ENCODE measurements around the gene CARM1. TPM values are rescaled to one million over a fixed set of nuclear protein-coding genes. Genes with fewer than 3 reads are reported as not detected.
"Not testable (repeated sequence)": the region's sequence is repeated elsewhere in the genome, so short reads cannot be mapped to it uniquely, and the experiment has no call there.

The CARM1 gene
- total and polyA plus RNA-seq, 8 donors, result 34.4 to 54.1 (median 41.6) TPM

DNA sequence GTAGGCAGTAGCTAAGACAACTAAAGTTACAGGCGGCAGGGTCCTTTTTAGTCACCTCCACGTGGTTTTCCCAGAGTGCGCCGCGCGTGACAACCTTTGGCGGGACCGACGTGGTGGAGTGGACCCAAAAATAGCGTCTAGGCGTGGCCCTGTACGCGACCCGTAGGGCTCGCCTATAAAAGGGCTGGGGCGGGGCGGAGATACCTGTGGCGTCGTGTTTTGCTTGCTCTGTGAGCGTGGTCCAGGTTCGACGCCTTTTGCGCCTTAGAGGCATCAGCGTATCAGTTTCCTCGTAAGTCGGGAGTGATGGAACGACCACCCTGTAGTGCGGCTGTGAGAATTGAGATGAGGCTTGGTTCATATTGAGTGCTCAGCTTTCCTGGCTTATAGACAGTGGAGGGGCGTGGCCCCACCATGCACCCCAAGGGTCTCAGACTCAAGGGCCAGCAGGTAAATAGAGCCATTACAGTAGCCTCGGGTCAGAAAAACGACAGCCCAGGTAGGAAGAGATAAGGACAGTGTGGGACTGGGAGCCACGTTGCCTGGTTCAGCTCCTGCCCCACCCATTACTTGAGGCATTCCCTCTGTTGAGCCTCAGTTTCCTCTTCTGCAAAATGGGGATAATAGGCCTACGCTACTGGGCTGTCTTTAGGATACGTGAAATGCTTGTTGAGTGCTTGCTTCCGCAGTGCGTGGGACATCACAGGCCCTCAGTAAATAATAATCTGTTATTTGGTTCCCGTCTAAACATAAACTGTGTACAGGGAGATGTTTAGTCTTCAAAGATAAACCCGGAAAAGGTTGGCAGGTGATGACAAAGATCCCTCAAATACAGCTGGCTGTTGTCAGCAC lies 34.6 kb upstream of the CARM1 start:
- Histone ChIP-seq H3K27me3 (no peaks in the 10 kb centered on the region), H3K4me1 (peaks cover 0 to 18% of the 10 kb centered on the region in 2 donors), H3K27ac (peak overlapping the region; percentile 99), H3K9me3 (peaks cover 0 to 5% of the 10 kb centered on the region in 2 donors), H3K36me3 (peaks cover 0 to 30% of the 10 kb centered on the region in 2 donors), H3K4me3 (peak overlapping the region; percentile 67 to 75)
- TF ChIP-seq, protein P1, sequence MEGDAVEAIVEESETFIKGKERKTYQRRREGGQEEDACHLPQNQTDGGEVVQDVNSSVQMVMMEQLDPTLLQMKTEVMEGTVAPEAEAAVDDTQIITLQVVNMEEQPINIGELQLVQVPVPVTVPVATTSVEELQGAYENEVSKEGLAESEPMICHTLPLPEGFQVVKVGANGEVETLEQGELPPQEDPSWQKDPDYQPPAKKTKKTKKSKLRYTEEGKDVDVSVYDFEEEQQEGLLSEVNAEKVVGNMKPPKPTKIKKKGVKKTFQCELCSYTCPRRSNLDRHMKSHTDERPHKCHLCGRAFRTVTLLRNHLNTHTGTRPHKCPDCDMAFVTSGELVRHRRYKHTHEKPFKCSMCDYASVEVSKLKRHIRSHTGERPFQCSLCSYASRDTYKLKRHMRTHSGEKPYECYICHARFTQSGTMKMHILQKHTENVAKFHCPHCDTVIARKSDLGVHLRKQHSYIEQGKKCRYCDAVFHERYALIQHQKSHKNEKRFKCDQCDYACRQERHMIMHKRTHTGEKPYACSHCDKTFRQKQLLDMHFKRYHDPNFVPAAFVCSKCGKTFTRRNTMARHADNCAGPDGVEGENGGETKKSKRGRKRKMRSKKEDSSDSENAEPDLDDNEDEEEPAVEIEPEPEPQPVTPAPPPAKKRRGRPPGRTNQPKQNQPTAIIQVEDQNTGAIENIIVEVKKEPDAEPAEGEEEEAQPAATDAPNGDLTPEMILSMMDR (IDR thresholded peaks at IDR 0.05), result no peak
- DNase-seq (peak in 3 of 4 donors; percentile 19 to 92 (median 89)), ATAC-seq (peak; percentile 43)
- intact Hi-C loops (cut with DNase I), result no loop called here

DNA sequence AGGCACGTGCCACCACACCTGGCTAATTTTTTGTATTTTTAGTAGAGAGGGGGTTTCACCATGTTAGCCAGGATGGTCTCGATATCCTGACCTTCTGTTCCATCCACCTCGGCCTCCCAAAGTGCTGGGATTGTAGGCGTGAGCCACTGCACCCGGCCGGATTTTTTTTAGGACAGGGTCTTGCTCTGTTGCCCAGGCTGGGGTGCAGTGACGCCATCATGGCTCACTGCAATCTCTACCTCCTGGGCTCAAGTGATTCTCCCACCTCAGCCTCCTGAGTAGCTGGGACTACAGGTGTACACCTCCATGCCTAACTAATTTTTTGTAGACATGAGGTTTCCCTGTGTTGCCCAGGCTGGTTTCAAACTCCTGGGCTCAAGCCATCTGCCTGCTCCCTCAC lies 33.7 kb upstream of the CARM1 start:
- H3K36me3 ChIP-seq, result peaks cover 0 to 21% of the 10 kb centered on the region in 2 donors
- H3K9me3 ChIP-seq; ATAC-seq; H3K27ac ChIP-seq; H3K4me3 ChIP-seq; intact Hi-C loops (cut with DNase I); H3K27me3 ChIP-seq; DNase-seq: not testable (repeated sequence)
- H3K4me1 ChIP-seq, result peaks cover 0 to 18% of the 10 kb centered on the region in 2 donors

DNA sequence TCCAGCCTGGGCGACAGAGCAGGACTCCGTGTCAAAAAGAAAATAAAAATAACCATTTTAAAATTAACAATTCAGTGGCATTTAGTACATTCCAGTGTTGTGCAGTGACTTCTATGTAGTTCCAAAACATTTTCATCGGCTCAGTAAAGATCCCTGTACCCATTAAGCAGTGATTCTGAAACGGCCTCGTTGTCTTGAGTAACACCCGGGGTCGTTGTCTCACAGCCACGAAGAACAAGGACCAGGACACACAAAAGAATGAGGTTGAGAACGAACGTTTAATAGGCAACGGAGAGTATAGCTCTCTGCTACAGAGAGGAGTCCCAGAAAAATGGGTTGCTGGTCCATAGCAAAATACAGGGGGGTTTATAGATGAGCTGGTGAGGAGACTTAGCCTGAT lies 33.0 kb upstream of the CARM1 start:
- intact Hi-C loops (cut with DNase I), result no loop called here
- TF ChIP-seq, protein P1 (IDR thresholded peaks at IDR 0.05), result no peak
- Histone ChIP-seq H3K27me3 (no peaks in the 10 kb centered on the region), H3K9me3 (peaks cover 0 to 5% of the 10 kb centered on the region in 2 donors), H3K27ac (no peak overlapping the region), H3K4me3 (no peak overlapping the region), H3K4me1 (peaks cover 0 to 18% of the 10 kb centered on the region in 2 donors), H3K36me3 (peaks cover 0 to 14% of the 10 kb centered on the region in 2 donors)
- ATAC-seq (no peak), DNase-seq (peak in 1 of 4 donors; percentile 6)

DNA sequence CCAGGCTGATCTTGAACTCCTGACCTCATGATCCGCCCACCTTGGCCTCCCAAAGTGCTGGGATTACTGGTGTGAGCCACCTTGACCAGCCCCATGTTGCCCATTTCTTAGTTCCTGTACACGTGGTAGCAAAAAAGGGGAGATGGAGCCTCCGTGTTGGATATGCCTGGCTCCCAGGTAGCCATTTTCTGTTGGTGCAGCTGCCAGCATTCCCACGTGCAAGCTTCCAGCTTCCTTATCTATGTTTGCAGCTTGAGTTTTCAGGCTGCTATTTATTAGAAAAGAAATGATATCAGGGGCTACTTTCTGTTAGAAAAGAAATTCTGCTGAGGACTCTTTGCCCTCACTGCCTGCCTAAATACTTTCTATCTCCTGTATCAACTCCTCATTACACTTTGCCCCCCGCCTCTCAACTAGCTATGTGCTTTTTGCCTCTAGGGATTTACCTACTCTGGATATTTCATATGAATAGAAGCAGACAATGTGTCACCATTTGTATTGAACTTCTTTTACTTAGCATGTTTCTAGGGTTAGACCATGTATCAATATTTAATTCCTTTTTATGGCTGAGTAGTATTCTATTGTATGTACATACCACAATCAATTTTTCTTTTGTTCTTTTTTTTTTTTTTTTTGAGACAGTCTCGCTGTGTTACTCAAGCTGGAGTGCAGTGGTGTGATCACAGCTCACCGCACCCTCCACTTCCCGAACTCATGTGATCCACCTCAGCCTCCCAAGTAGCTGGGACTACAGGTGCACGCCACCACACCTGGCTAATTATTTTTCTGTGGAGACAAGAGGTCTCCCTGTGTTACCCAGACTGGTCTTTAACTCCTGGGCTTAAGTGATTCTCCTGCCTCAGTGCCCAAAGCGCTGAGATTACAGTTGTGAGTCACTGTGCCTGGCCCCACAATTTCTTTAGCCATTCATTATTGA lies 32.0 kb upstream of the CARM1 start:
- Histone ChIP-seq H3K27ac (no peak overlapping the region), H3K4me3 (no peak overlapping the region), H3K27me3 (no peaks in the 10 kb centered on the region), H3K36me3 (peaks cover 0 to 4% of the 10 kb centered on the region in 2 donors), H3K9me3 (peaks cover 0 to 5% of the 10 kb centered on the region in 2 donors), H3K4me1 (peaks cover 0 to 18% of the 10 kb centered on the region in 2 donors)
- intact Hi-C loops (cut with DNase I), result no loop called here
- ATAC-seq, result no peak
- TF ChIP-seq, protein P1 (IDR thresholded peaks at IDR 0.05), result no peak
- no peak for DNase-seq

DNA sequence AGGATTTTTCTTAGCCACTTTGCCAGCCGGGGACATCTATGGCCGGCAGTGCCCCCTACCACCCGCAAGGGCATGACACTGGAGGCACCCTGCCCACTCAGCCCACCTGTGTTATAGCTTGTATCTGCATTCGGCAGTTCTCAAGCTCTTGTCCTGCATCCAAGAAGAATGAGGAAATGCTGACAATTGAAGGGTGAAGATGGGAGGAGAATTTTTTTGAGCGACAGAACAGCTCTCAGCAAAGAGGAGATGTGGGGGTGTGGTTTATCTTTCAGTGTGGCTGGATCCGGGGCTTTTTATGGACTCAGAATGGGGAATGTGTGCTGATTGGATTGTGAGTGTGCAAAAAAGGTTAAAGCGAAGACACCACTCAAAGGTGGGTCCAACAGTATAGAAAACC lies 28.6 kb upstream of the CARM1 start:
- H3K9me3 ChIP-seq, result peaks cover 3 to 9% of the 10 kb centered on the region in 2 donors
- intact Hi-C loops (cut with DNase I), result no loop called here
- no peak overlapping the region for H3K4me3 ChIP-seq
- ATAC-seq, result no peak
- peaks cover 0 to under 1% of the 10 kb centered on the region in 2 donors for H3K27me3 ChIP-seq
- no peak overlapping the region for H3K27ac ChIP-seq
- DNase-seq, result no peak
- peaks cover 0 to 1% of the 10 kb centered on the region in 2 donors for H3K4me1 ChIP-seq
- TF ChIP-seq, protein P1 (IDR thresholded peaks at IDR 0.05), result no peak
- H3K36me3 ChIP-seq, result no peaks in the 10 kb centered on the region
